Measurements from ENCODE around the gene SUGP1.

- TF ChIP-seq, protein P1, sequence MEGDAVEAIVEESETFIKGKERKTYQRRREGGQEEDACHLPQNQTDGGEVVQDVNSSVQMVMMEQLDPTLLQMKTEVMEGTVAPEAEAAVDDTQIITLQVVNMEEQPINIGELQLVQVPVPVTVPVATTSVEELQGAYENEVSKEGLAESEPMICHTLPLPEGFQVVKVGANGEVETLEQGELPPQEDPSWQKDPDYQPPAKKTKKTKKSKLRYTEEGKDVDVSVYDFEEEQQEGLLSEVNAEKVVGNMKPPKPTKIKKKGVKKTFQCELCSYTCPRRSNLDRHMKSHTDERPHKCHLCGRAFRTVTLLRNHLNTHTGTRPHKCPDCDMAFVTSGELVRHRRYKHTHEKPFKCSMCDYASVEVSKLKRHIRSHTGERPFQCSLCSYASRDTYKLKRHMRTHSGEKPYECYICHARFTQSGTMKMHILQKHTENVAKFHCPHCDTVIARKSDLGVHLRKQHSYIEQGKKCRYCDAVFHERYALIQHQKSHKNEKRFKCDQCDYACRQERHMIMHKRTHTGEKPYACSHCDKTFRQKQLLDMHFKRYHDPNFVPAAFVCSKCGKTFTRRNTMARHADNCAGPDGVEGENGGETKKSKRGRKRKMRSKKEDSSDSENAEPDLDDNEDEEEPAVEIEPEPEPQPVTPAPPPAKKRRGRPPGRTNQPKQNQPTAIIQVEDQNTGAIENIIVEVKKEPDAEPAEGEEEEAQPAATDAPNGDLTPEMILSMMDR (IDR thresholded peaks at IDR 0.05), result no peak
- TF ChIP-seq POLR2A (IDR thresholded peaks at IDR 0.05), result no peak
These were observed 34.6 kb downstream of the SUGP1 start for GRCh38 chr19:19285686-19286085.
